Hepatocyte (in vitro differentiated cells): ENCODE data around the gene GRM1. TPM values are rescaled to one million over a fixed set of nuclear protein-coding genes. Genes with fewer than 3 reads are reported as not detected.
A peak's percentile ranks its signal among the peaks of the same experiment; 100 is the strongest.

Source experiments
- DNase-seq: peaks from one replicate; pipeline ENCODE4 v3.0.0-alpha.2; 2016; ENCODE audit warnings: low spot score
- H2AFZ ChIP-seq: fragments of 200-600 bp; sonication (generic); 2 replicates; pipeline ENCODE4 v1.6.0; 2016; ENCODE audit warnings: antibody characterized with exemption, mild to moderate bottlenecking
- H3K27ac ChIP-seq: fragments of 200-600 bp; sonication (generic); 2 replicates; pipeline ENCODE4 v1.5.1; 2016; ENCODE audit warnings: mild to moderate bottlenecking
- H3K27me3 ChIP-seq: fragments of 200-600 bp; sonication (generic); 2 replicates; pipeline ENCODE4 v1.6.1; 2016
- H3K36me3 ChIP-seq: fragments of 200-600 bp; sonication (generic); replicated peaks from 2 replicates; pipeline ENCODE4 v1.5.1; 2016; ENCODE audit warnings: low read depth; ENCODE audit not compliant: insufficient read depth
- H3K4me1 ChIP-seq: fragments of 200-600 bp; sonication (generic); 2 replicates; pipeline ENCODE4 v1.5.1; 2016; ENCODE audit warnings: mild to moderate bottlenecking, moderate library complexity; ENCODE audit not compliant: insufficient read depth
- H3K4me2 ChIP-seq: fragments of 200-600 bp; sonication (generic); 2 replicates; pipeline ENCODE4 v1.6.0; 2016
- H3K4me3 ChIP-seq: fragments of 200-600 bp; sonication (generic); 2 replicates; pipeline ENCODE4 v1.5.1; 2016; ENCODE audit warnings: mild to moderate bottlenecking
- H3K79me2 ChIP-seq: fragments of 200-600 bp; sonication (generic); 2 replicates; pipeline ENCODE4 v1.6.0; 2017; ENCODE audit warnings: mild to moderate bottlenecking
- H3K9me2 ChIP-seq: fragments of 200-600 bp; sonication (generic); replicated peaks from 2 replicates; pipeline ENCODE4 v1.6.0; 2017; ENCODE audit warnings: mild to moderate bottlenecking; ENCODE audit not compliant: insufficient read depth
- H3K9me3 ChIP-seq: fragments of 200-600 bp; sonication (generic); 2 replicates; pipeline ENCODE4 v1.5.1; 2016; ENCODE audit warnings: low read depth, mild to moderate bottlenecking
- H4K20me1 ChIP-seq: fragments of 200-600 bp; sonication (generic); 2 replicates; pipeline ENCODE4 v1.6.0; 2016; ENCODE audit warnings: mild to moderate bottlenecking; ENCODE audit not compliant: insufficient read depth, poor library complexity, severe bottlenecking
- EZH2 ChIP-seq: fragments of 200-600 bp; sonication (generic); IDR thresholded peaks from 2 replicates; pipeline ENCODE4 v1.6.1; 2016; ENCODE audit warnings: antibody characterized with exemption, mild to moderate bottlenecking, borderline replicate concordance
- EZH2phosphoT487 ChIP-seq: fragments of 200-600 bp; sonication (generic); IDR thresholded peaks from one replicate; pipeline ENCODE4 v1.6.1; 2018; ENCODE audit warnings: antibody characterized with exemption, mild to moderate bottlenecking, low read depth, moderate library complexity; ENCODE audit not compliant: unreplicated experiment, severe bottlenecking
- WGBS: methylation state at CpG from one replicate; pipeline ENCODE4 v1.1.6; 2016; ENCODE audit warnings: low lambda C conversion rate; ENCODE audit errors: missing lambda C conversion rate; 5-methylcytosine and 5-hydroxymethylcytosine counted together
- polyA plus RNA-seq: library from polyadenylated mRNA; unstranded; fragments of >200 nt; fragmentation: Nextera tagmentation; extraction: Ambion mirVana; gene quantifications from 2 replicates; pipeline ENCODE4 v1.2.1, GENCODE V29; 2016
- total RNA-seq: library from RNA; depleted of rRNA; stranded (reverse); fragments of >200 nt; gene quantifications from 2 replicates; pipeline ENCODE4 v1.2.3, GENCODE V29; 2014
- TF ChIP-seq, protein P1 (sequence below): fragments of 200-600 bp; sonication (generic); IDR thresholded peaks from 2 replicates; pipeline ENCODE4 v1.5.1; 2016; ENCODE audit warnings: antibody characterized with exemption, mild to moderate bottlenecking; ENCODE audit not compliant: poor library complexity

Gene GRM1
- total RNA-seq: 0.08 and 0.17 TPM in 2 replicates
- polyA plus RNA-seq: 0.22 TPM in 1 of 2 replicates, not detected in the other

- no peaks in the 10 kb centered on the region for H3K4me1 ChIP-seq
- H2AFZ ChIP-seq: no peak within 1 kb of the TSS
- no peaks in the 10 kb centered on the region for H3K9me2 ChIP-seq
- peaks cover 36% of the 10 kb centered on the region for H3K27me3 ChIP-seq
- no peak within 1 kb of the TSS for H3K4me3 ChIP-seq
- WGBS: 60% methylated on average over 39 of the region's 39 CpGs
- TF ChIP-seq, protein P1, sequence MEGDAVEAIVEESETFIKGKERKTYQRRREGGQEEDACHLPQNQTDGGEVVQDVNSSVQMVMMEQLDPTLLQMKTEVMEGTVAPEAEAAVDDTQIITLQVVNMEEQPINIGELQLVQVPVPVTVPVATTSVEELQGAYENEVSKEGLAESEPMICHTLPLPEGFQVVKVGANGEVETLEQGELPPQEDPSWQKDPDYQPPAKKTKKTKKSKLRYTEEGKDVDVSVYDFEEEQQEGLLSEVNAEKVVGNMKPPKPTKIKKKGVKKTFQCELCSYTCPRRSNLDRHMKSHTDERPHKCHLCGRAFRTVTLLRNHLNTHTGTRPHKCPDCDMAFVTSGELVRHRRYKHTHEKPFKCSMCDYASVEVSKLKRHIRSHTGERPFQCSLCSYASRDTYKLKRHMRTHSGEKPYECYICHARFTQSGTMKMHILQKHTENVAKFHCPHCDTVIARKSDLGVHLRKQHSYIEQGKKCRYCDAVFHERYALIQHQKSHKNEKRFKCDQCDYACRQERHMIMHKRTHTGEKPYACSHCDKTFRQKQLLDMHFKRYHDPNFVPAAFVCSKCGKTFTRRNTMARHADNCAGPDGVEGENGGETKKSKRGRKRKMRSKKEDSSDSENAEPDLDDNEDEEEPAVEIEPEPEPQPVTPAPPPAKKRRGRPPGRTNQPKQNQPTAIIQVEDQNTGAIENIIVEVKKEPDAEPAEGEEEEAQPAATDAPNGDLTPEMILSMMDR: no peak
- TF ChIP-seq EZH2phosphoT487 (no peak), EZH2 (no peak)
- H3K27ac ChIP-seq: no peak within 1 kb of the TSS
- H4K20me1 ChIP-seq: no peaks in the 10 kb centered on the region
- peak within 1 kb of the TSS; percentile 77 for H3K4me2 ChIP-seq
- H3K9me3 ChIP-seq: no peaks in the 10 kb centered on the region
- DNase-seq: no peak
- H3K36me3 ChIP-seq: no peaks in the 10 kb centered on the region
- no peaks in the 10 kb centered on the region for H3K79me2 ChIP-seq
Observed at GRCh38 chr6:146028851-146029572, at the start of gene GRM1. Gene GRM1 (plus strand): TSS chr6:146029062. CDS start chr6:146029518, 456 bp downstream.

GRCh38 chr6:146009338-146009737, 19.5 kb upstream of the GRM1 start:
- Histone ChIP-seq H3K79me2 (no peaks in the 10 kb centered on the region), H3K4me1 (no peaks in the 10 kb centered on the region), H4K20me1 (no peaks in the 10 kb centered on the region), H3K36me3 (no peaks in the 10 kb centered on the region), H3K9me3 (no peaks in the 10 kb centered on the region), H3K27me3 (no peaks in the 10 kb centered on the region), H3K4me3 (no peak overlapping the region), H3K27ac (no peak overlapping the region), H3K9me2 (no peaks in the 10 kb centered on the region), H3K4me2 (no peak overlapping the region), H2AFZ (no peak overlapping the region)
- no peak for DNase-seq
- WGBS: 73% methylated on average over 1 of the region's 1 CpG
- TF ChIP-seq, protein P1: no peak
- no peak for TF ChIP-seq EZH2
- no peak for TF ChIP-seq EZH2phosphoT487

DNA sequence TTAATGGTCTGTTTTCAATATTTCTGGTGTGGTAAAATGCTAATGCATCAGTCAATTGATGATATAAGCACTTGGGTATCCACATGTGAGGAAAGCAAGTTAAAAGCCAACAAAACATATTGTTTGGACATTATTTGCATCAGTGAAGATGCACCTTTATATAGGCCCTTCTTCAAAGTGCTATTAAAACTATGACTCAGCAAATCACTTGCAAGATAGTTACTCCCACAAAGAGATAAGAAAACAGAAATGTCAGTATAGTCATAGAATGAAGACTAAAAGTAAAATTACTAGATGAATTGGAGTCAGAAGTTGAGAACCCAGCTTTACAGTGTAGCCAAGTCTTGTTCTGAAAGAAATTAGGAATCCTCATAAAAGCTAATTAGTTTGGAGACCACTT, 14.6 kb upstream of the GRM1 start:
- DNase-seq: no peak
- Histone ChIP-seq H3K9me3 (no peaks in the 10 kb centered on the region), H2AFZ (no peak overlapping the region), H3K4me3 (no peak overlapping the region), H3K27me3 (no peaks in the 10 kb centered on the region), H3K36me3 (no peaks in the 10 kb centered on the region), H4K20me1 (no peaks in the 10 kb centered on the region), H3K79me2 (no peaks in the 10 kb centered on the region), H3K9me2 (no peaks in the 10 kb centered on the region), H3K4me2 (no peak overlapping the region), H3K4me1 (no peaks in the 10 kb centered on the region), H3K27ac (no peak overlapping the region)
- TF ChIP-seq, protein P1: no peak
- TF ChIP-seq EZH2: no peak
- TF ChIP-seq EZH2phosphoT487: no peak
